ENCODE measurements around the gene PHLPP1. TPM values are rescaled to one million over a fixed set of nuclear protein-coding genes. Genes with fewer than 3 reads are reported as not detected.

Gene PHLPP1
- total and polyA plus RNA-seq, 9 donors: 4.4 to 15.9 (median 12.0) TPM

- Histone ChIP-seq H3K36me3 (no peaks in the 10 kb centered on the region), H3K27ac (no peak overlapping the region), H3K4me1 (ENCODE audit: insufficient read depth) (peaks cover 5% of the 10 kb centered on the region), H3K27me3 (no peaks in the 10 kb centered on the region), H3K4me3 (no peak overlapping the region), H3K9me3 (no peaks in the 10 kb centered on the region)
- intact Hi-C loops (cut with DNase I): loop anchor here in 1 of 4 donors (10.0 kb wide), 1 partner anchor 1246 kb away; no protein-coding TSS in a partner anchor
- TF ChIP-seq EP300 (IDR thresholded peaks at IDR 0.05): no peak
- TF ChIP-seq CTCF (IDR thresholded peaks at IDR 0.05): no peak
- TF ChIP-seq POLR2A (IDR thresholded peaks at IDR 0.05): no peak
- 54 to 81% (median 78%) methylated on average over 1 of the region's 1 CpG for WGBS, 3 donors
- no peak for DNase-seq
Observed at GRCh38 chr18:62990653-62991052, 275.3 kb downstream of the PHLPP1 start.

- intact Hi-C loops (cut with DNase I): loop anchor here in 1 of 4 donors (10.0 kb wide), 1 partner anchor 1247 kb away; no protein-coding TSS in a partner anchor
- Histone ChIP-seq H3K27ac (no peak overlapping the region), H3K36me3 (no peaks in the 10 kb centered on the region), H3K27me3 (no peaks in the 10 kb centered on the region), H3K4me1 (ENCODE audit: insufficient read depth) (peaks cover 5% of the 10 kb centered on the region), H3K4me3 (no peak overlapping the region), H3K9me3 (no peaks in the 10 kb centered on the region)
- WGBS, 3 donors: 91 to 94% (median 93%) methylated on average over 8 of the region's 8 CpGs
- no peak for TF ChIP-seq POLR2A (IDR thresholded peaks at IDR 0.05)
- no peak for TF ChIP-seq EP300 (IDR thresholded peaks at IDR 0.05)
- TF ChIP-seq CTCF (IDR thresholded peaks at IDR 0.05): no peak
- DNase-seq: no peak
Observed at GRCh38 chr18:62991389-62991788, 276.0 kb downstream of the PHLPP1 start.

DNA sequence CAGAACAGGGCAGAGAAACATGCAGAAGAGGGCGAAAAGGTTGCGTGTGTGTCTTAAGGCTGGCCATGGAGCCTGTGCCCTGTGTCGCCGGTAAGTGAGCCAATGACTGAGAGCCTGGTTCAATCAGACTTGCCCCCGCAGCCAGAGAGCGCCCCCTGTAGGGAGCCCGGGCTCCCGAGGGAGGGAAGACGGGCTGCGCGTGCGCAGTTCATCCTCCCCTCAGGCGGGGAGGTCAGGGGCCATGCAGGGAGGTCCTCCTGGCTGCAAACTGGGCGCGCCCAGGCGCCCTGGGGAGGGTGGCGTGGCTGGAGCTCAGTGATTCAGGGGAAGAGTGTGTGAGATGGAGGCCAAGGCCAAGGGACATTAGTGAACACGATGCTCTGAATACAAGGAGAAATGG is 276.6 kb downstream of the PHLPP1 start:
- WGBS, 3 donors: 95% methylated on average over 18 of the region's 18 CpGs
- intact Hi-C loops (cut with DNase I): loop anchor here in 1 of 4 donors (10.0 kb wide), 1 partner anchor 1247 kb away; no protein-coding TSS in a partner anchor
- H3K4me3 ChIP-seq: no peak overlapping the region
- no peaks in the 10 kb centered on the region for H3K9me3 ChIP-seq
- TF ChIP-seq EP300 (IDR thresholded peaks at IDR 0.05): no peak
- no peak for TF ChIP-seq POLR2A (IDR thresholded peaks at IDR 0.05)
- TF ChIP-seq CTCF (IDR thresholded peaks at IDR 0.05): no peak
- peaks cover 5% of the 10 kb centered on the region for H3K4me1 ChIP-seq (ENCODE audit: insufficient read depth)
- H3K27me3 ChIP-seq: no peaks in the 10 kb centered on the region
- H3K36me3 ChIP-seq: no peaks in the 10 kb centered on the region
- no peak for DNase-seq
- no peak overlapping the region for H3K27ac ChIP-seq

GRCh38 chr18:62992877-62993365 is 277.6 kb downstream of the PHLPP1 start:
- Histone ChIP-seq H3K27me3 (no peaks in the 10 kb centered on the region), H3K9me3 (no peaks in the 10 kb centered on the region), H3K27ac (no peak overlapping the region), H3K4me3 (no peak overlapping the region), H3K36me3 (no peaks in the 10 kb centered on the region), H3K4me1 (ENCODE audit: insufficient read depth) (peaks cover 5% of the 10 kb centered on the region)
- TF ChIP-seq CTCF (IDR thresholded peaks at IDR 0.05) (no peak), POLR2A (IDR thresholded peaks at IDR 0.05) (no peak), EP300 (IDR thresholded peaks at IDR 0.05) (no peak)
- WGBS, 3 donors: 91 to 96% (median 95%) methylated on average over 6 of the region's 6 CpGs
- intact Hi-C loops (cut with DNase I): loop anchor here in 1 of 4 donors (10.0 kb wide), 1 partner anchor 1248 kb away; no protein-coding TSS in a partner anchor
- no peak for DNase-seq

All from ovary (tissue), 9 donors.